KOPT-K1 (cell line): Measurements from ENCODE around the gene WIPF1.

Source experiments
- H3K27ac ChIP-seq: fragments of 200-600 bp; sonication (generic); 2 replicates; pipeline ENCODE4 v1.5.1; 2016; ENCODE audit warnings: antibody characterized with exemption, mild to moderate bottlenecking, low read depth, low read length; ENCODE audit not compliant: poor library complexity, severe bottlenecking
- H3K36me3 ChIP-seq: fragments of 200-600 bp; sonication (generic); 2 replicates; pipeline ENCODE4 v1.5.1; 2017; ENCODE audit warnings: antibody characterized with exemption, mild to moderate bottlenecking, low read length, moderate library complexity; ENCODE audit not compliant: insufficient read depth
- H3K9me3 ChIP-seq: fragments of 200-600 bp; sonication (generic); 2 replicates; pipeline ENCODE4 v1.5.1; 2017; ENCODE audit warnings: antibody characterized with exemption, low read length, mild to moderate bottlenecking; ENCODE audit not compliant: insufficient read depth, poor library complexity, severe bottlenecking

WIPF1 gene

DNA sequence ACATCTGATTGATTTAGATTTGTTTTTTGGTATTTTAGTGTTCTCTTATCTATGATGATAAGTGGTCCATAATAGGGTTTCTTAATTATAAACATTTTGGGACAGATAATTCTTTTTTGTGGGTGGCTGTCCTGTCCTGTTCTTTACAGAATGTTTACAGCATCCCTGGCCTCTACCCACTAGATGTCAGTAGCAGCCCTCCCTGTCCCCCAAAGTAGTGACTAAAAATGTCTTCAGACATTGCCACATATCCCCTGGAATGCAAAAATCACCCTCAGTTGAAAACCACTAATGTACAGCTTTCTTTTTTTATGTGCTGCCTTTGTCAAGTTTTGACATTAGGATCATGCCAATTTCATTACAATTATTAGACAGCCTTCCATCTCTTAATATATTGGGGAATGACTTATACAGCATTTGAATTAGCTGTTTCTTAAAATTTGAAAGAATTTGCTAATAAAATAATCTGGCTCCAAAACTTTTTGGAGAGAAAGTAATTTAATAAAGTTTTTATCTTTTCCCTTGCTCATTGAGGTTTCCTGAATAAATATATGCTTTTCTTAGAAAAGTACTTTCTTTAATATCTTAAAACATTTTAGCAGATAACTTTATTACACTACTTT lies 19.5 kb downstream of the WIPF1 start:
- H3K27ac ChIP-seq = no peak overlapping the region
- H3K9me3 ChIP-seq = no peaks in the 10 kb centered on the region
- peaks cover 100% of the 10 kb centered on the region for H3K36me3 ChIP-seq

DNA sequence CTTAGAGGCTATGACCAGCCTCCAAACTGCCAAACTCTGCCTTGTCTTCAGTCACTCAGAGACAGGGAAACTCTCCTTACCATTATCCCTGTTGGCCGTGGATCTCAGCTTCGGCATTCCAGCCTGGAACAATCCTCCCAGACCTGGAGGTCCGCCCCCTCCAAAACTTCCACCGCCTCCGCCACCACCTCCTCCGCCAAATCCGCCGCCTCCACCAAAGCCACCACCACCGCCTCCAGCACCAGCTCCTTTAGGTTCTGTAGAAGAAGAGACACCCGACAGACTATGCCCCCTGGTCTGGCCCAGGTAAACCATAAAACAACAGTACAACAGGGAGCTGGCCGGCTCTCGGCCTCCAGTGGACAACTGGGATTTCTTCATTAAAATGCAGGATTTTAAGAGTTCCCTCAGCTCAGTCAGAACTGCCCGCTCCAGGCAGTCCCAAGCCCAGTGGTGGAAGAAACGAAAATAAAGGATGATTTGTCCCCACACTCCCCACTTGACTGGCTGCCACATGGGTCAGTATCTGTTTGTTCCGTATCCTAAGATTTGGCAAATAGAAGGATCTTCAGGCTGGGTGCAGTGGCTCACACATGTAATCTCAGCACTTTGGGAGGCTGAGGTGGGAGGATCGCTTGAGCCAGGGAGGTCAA lies 22.4 kb downstream of the WIPF1 start:
- H3K9me3 ChIP-seq = no peaks in the 10 kb centered on the region
- no peak overlapping the region for H3K27ac ChIP-seq
- peaks cover 100% of the 10 kb centered on the region for H3K36me3 ChIP-seq

DNA sequence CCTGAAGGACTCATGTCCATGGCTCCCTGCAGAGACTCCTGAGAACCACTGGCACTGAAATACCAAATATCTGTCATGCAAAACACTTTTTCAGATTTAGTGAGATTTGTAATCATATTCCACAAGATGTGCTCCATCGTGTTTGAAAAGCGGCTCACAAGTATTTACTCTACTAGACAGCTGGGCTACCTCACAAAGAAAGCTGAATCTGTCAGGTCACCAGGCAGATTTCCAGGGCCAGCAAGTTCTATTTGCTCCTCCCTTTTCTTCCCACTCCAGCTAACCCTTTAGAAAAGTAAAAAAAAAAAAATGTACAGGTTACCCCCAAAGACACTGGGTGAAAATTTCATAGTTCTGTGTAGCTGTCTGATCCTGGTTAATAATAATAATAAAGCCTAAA lies 22.9 kb downstream of the WIPF1 start:
- peaks cover 100% of the 10 kb centered on the region for H3K36me3 ChIP-seq
- H3K9me3 ChIP-seq = no peaks in the 10 kb centered on the region
- H3K27ac ChIP-seq = no peak overlapping the region

DNA sequence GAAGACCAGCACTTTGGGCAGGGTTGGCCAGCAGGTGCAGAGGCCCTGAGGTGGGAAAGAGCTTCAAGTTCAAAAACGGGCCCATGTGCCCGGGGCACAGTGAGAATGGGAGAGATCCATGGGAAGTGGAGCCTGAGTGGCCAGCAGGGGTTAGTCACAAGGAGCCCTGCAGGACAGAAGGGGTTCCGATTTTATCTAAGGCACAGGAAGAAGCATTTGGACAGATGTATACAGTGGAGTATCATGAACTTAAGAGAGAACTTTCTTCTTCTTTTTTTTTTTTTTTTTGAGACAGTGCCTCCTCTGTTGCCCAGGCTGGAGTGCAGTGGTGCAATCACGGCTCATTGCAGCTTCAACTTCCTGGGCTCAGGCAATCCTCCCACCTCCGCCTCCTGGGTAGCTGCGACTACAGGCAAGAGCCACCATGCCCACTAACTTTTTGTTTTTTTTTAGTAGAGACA lies 24.0 kb downstream of the WIPF1 start:
- Histone ChIP-seq H3K9me3 (no peaks in the 10 kb centered on the region), H3K36me3 (peaks cover 100% of the 10 kb centered on the region), H3K27ac (no peak overlapping the region)

DNA sequence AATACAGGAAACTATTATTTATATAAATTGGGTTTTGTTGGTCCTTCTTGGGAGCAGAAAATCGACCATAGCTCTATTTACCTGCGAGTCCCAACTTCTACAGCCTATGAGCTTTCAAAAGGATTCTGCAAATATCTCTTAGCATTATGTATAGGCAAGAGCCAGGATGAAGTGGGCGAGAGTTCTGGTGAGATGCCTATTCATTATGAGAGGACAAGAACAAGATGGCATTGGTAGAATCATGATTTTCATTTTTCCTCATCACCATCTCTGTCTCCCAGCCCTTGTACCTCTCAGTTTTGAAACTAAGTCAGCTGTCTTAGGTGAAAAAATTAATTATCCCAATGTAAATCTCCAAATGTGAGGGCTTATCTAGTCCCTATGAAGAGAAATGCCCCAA lies 25.0 kb downstream of the WIPF1 start:
- no peaks in the 10 kb centered on the region for H3K9me3 ChIP-seq
- peaks cover 100% of the 10 kb centered on the region for H3K36me3 ChIP-seq
- no peak overlapping the region for H3K27ac ChIP-seq

DNA sequence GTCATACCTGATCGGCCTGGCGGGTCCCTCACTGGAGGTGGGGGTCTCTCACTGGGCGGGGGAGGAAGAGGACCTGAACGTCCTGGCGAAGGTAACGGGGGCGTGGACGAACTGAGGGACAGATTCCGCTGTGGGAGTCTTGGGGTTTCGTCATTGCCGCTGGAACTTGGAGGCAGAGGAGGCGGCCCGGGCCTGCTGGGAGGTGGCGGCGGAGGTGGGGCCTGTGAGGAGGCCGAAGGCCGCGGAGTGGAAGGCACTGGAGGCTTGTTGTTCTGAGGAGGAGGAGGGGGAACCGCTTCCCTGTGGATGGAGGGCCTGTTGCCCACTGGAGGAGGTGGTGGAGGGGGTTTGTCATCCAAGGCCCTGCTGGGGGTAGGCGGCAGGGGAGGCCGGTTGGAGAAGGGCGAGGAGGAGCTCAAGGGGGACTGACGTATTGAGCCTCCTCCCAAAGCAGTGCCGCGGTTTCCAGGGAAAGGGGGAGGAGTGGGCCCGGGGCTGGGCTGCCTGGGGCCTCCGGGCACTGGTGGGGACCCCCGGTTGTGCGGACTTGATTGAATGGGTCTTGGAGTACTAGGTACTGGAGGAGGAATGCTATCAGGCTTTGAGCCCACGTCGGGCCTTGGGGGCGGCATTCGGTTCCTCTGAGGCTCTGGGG lies 25.8 kb downstream of the WIPF1 start:
- Histone ChIP-seq H3K9me3 (no peaks in the 10 kb centered on the region), H3K27ac (no peak overlapping the region), H3K36me3 (peaks cover 100% of the 10 kb centered on the region)

DNA sequence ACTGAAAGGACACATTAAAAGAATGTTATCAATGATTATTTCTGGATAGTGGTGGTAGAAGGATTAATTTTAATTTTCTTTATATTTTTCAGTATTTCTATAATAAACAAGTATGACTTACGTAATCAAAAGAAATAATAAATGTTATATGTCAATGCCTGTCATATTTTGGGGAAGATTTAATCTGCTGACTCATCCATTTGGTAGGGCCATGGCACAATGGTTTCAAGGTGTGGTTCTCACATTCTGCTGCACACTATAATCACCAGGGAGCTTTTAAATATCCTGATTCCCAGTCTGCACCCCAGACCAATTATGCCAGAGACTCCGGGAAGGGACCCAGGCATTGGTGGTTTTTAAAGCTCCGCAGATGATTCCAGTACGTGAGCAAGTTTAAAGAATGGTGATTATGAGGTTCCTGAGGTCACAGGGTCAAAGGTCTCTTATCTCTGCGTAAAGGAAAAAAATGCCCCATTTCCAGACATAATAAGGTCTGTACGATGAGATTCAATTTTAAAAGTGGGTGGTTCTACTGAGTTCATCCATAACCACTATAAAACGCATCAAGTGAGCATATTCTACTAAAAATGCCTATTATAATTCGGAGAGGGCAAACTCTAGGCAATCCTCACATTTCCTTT lies 27.2 kb downstream of the WIPF1 start:
- H3K27ac ChIP-seq = no peak overlapping the region
- H3K36me3 ChIP-seq = peaks cover 100% of the 10 kb centered on the region

DNA sequence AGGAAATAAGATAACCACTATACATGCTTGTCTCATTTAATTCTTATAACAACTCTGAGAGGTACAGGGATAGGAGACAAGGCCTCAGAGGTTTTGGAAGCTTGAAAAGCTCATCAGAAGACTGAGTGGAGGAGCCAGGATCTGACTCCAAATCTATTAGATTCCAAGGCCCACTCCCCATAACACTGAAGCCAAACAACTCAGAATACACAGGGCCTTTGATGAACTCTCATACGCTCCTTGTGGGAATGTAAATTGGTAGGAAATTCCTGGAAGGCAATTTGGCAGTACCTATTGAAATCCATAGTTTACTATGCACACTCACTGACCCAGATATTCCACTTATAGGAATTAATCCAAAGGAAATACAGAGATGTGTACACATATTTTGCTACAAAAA lies 27.9 kb downstream of the WIPF1 start:
- H3K27ac ChIP-seq = no peak overlapping the region
- H3K36me3 ChIP-seq = peaks cover 100% of the 10 kb centered on the region
- no peaks in the 10 kb centered on the region for H3K9me3 ChIP-seq

More for the DNA sequence above, 27.2 kb downstream of the WIPF1 start:
- H3K9me3 ChIP-seq = no peaks in the 10 kb centered on the region

DNA sequence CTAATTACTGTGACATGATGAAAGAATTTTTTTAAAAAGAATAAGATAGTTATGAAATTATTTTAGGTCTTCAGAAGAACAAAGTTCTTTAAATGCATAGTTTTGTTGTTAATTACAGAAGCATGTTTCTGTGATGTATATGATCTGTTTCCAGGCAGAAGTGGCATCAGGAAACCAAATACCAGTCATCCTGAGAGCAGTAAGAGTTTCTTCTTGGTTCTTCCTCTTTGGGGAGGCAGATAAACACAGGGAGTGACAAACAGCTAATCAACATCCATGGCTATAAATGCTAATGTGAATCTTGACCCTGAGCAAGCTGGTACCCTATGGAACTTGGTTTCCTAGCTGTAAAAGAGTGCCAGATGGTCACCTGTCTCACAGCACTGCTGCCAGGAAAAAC lies 29.2 kb downstream of the WIPF1 start:
- Histone ChIP-seq H3K27ac (no peak overlapping the region), H3K36me3 (peaks cover 100% of the 10 kb centered on the region), H3K9me3 (no peaks in the 10 kb centered on the region)

DNA sequence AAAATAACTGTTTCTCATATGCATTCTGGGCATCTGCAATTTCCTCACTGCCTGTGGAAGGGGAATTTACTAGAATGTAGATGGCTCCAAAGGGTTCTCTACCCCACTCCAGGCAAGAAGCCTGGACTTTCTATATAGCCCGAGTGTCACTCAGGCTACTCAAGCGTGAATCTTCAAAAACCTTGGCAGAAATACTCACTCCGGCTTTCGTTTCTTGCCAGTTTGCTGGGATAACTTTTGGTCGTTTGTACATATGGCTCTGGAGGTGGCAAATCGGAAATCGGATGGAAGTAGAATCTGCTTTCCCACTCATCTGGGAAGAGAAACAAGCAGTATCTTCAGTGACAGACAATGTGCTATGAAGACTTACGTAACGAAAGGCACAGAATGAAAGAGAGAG lies 30.7 kb downstream of the WIPF1 start:
- no peak overlapping the region for H3K27ac ChIP-seq
- H3K36me3 ChIP-seq = peaks cover 100% of the 10 kb centered on the region
- H3K9me3 ChIP-seq = no peaks in the 10 kb centered on the region

DNA sequence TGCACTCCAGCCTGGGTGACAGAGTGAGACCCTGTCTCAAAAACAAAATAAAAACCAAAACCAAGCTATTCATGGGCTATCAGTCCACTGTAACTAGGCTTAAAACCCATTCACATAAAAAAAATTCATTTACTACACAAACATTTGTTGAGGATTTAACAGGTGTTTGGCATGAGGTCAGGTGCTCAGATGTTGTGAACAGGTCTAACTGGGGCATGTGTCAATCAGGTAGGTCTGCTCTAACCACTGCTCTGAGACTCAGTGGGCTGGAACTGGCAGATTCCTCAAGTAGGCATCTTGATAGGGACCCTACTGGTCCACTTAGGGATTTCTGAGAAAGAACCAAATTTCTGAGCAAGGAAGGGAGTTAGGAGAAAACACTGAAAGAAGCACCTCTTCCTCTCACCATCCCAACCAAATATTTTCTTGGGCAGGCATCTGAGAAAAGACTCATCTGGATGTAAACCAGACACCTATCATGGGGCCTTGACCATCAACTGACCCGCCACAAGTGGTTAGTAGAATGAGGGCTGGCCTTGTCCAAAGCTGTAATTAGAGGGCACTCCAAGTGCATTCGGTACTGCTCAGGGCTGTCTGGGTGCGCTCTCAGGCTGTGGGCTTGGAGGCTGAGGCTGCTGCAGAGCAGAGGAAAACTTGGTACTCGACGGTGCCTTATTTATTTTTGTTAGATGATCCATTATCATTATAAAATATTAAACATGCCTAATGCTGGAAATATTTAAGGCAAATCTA lies 33.9 kb downstream of the WIPF1 start:
- no peaks in the 10 kb centered on the region for H3K9me3 ChIP-seq
- H3K36me3 ChIP-seq = peaks cover 99% of the 10 kb centered on the region
- no peak overlapping the region for H3K27ac ChIP-seq

DNA sequence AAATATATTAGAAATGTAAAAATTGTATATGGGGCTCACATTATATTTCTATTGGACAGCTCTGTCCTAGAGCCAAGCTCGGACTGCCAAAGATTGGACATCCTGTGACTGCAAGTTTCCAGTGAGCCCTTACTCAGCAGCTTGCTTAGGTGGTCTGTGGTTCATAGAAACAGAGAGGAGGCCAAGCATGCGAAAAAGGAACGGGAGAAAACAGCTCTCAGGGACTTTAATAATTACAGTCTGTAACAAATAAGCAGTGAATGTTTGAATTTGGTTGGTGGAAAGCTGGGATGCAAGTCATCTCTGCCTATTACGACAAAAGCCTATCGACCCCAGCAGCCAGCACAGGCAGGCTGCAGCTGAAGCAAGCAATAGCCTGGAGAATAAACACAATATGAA lies 35.6 kb downstream of the WIPF1 start:
- no peak overlapping the region for H3K27ac ChIP-seq
- no peaks in the 10 kb centered on the region for H3K9me3 ChIP-seq
- H3K36me3 ChIP-seq = peaks cover 88% of the 10 kb centered on the region

DNA sequence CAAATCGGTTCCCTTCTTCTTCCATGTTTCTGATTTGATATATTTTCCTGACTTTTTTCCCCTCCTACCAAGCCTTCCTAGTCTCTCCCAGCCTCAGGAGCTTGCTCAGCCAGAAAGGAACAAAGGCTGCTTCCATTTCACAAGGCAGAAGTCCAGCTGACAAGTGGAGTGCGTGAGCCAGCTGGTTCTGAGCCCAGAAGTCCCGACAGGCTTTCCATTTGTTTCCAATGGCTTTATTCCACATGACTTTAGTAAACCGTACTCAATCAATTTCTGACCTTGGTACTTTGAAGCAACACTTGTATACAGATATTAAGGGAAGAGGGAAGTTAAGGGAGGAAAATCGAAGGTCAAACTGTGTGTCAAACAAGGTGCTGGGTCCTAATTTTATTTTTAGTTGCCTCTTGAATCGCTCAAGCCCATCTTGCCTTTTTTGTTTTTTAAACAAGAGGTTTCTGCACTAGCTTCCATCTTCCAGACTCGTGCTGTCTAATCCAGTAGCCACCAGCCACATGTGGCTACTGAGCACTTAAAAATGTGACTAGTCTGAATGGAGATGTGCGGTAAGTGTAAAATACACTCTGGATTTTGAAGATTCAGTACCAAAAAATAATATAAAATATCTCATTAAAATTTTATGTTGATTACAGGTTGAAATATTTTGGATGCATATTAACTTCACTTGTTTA lies 36.2 kb downstream of the WIPF1 start:
- Histone ChIP-seq H3K27ac (no peak overlapping the region), H3K36me3 (peaks cover 86% of the 10 kb centered on the region), H3K9me3 (no peaks in the 10 kb centered on the region)

DNA sequence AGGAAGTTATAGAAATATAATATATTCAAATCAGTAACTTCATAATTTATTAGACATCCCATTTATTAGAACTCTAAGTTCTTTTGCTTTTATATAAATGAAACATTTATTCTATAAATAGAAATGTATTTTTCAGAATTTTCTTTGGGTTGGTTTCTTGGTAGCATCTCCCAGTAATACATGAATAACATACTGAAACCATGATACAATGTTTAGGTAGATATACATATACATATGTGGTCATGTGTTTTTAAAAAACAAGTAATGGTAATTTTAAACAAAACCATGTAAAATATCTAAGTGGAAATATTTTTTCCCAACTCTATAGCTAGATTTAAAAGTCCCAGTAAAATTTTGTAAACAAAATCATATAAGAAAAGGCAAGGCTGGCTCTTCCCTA lies 36.9 kb downstream of the WIPF1 start:
- no peak overlapping the region for H3K27ac ChIP-seq
- peaks cover 84% of the 10 kb centered on the region for H3K36me3 ChIP-seq

More for the DNA sequence above, 36.9 kb downstream of the WIPF1 start:
- no peaks in the 10 kb centered on the region for H3K9me3 ChIP-seq
